Esophagus muscularis mucosa (tissue), 3 donors: Measurements from ENCODE around the gene METAP1D.

Source experiments
- POLR2A ChIP-seq: fragments of 450-650 bp; IDR thresholded peaks from one replicate; pipeline ENCODE4 v1.6.1; 2017; ENCODE audit warnings: antibody characterized with exemption, moderate library complexity, mild to moderate bottlenecking, low read depth
- POLR2AphosphoS5 ChIP-seq, 2 donors: sonication (generic); formaldehyde crosslinking; IDR thresholded peaks; one replicate each; pipeline ENCODE4 v1.6.1; 2017; ENCODE audit warnings: antibody characterized with exemption in 2 of 2
- TF ChIP-seq, protein P1 (sequence below), 3 experiments: fragments of 200-600 bp in 2 of 3; fragments of 450-650 bp in 1 of 3; sonication (generic) in 2 of 3; IDR thresholded peaks; one replicate each; pipeline ENCODE4 v1.5.1; 2017 to 2019; ENCODE audit warnings: antibody characterized with exemption in 3 of 3, mild to moderate bottlenecking in 2 of 3, moderate library complexity in 1 of 3

DNA sequence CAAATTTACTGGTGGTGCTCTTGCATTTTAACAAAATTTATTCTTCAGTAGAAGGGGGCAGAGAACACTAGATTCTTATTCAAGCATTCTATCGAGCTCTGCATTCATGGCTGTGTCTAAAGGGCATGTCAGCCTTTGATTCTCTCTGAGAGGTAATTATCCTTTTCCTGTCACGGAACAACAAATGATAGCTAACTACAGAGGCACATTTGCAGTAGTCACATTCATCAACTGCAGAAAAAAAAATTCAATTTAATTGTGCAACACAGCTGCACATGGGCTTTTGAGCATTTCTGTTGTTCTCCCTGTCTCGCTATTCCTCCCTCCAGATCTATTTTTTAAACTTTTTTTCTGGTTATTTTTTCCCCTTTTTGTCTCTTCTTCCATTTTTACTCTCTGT is 72.5 kb downstream of the METAP1D start:
- TF ChIP-seq, protein P1, sequence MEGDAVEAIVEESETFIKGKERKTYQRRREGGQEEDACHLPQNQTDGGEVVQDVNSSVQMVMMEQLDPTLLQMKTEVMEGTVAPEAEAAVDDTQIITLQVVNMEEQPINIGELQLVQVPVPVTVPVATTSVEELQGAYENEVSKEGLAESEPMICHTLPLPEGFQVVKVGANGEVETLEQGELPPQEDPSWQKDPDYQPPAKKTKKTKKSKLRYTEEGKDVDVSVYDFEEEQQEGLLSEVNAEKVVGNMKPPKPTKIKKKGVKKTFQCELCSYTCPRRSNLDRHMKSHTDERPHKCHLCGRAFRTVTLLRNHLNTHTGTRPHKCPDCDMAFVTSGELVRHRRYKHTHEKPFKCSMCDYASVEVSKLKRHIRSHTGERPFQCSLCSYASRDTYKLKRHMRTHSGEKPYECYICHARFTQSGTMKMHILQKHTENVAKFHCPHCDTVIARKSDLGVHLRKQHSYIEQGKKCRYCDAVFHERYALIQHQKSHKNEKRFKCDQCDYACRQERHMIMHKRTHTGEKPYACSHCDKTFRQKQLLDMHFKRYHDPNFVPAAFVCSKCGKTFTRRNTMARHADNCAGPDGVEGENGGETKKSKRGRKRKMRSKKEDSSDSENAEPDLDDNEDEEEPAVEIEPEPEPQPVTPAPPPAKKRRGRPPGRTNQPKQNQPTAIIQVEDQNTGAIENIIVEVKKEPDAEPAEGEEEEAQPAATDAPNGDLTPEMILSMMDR (IDR thresholded peaks at IDR 0.05) = no peak
- no peak for TF ChIP-seq POLR2A
- no peak for TF ChIP-seq POLR2AphosphoS5 (IDR thresholded peaks at IDR 0.05)
